Measurements from ENCODE around the gene CACFD1. TPM values are rescaled to one million over a fixed set of nuclear protein-coding genes. Genes with fewer than 3 reads are reported as not detected.
A peak's percentile ranks its signal among the peaks of the same experiment; 100 is the strongest.

The CACFD1 gene
- total and polyA plus RNA-seq, 8 donors: 17.7 to 48.4 (median 26.1) TPM

GRCh38 chr9:133476036-133476931, 16.5 kb downstream of the CACFD1 start:
- peak; percentile 3 for ATAC-seq
- DNase-seq: peak in 1 of 4 donors; percentile 71
- H3K27ac ChIP-seq: peak overlapping the region in 1 of 2 donors; percentile 30
- intact Hi-C loops (cut with DNase I): no loop called here
- H3K9me3 ChIP-seq: no peaks in the 10 kb centered on the region
- peaks cover 0 to 22% of the 10 kb centered on the region in 2 donors for H3K27me3 ChIP-seq
- peak overlapping the region in 1 of 2 donors; percentile 70 for H3K4me3 ChIP-seq
- TF ChIP-seq, protein P1, sequence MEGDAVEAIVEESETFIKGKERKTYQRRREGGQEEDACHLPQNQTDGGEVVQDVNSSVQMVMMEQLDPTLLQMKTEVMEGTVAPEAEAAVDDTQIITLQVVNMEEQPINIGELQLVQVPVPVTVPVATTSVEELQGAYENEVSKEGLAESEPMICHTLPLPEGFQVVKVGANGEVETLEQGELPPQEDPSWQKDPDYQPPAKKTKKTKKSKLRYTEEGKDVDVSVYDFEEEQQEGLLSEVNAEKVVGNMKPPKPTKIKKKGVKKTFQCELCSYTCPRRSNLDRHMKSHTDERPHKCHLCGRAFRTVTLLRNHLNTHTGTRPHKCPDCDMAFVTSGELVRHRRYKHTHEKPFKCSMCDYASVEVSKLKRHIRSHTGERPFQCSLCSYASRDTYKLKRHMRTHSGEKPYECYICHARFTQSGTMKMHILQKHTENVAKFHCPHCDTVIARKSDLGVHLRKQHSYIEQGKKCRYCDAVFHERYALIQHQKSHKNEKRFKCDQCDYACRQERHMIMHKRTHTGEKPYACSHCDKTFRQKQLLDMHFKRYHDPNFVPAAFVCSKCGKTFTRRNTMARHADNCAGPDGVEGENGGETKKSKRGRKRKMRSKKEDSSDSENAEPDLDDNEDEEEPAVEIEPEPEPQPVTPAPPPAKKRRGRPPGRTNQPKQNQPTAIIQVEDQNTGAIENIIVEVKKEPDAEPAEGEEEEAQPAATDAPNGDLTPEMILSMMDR (IDR thresholded peaks at IDR 0.05): no peak
- H3K4me1 ChIP-seq: peaks cover 9 to 76% of the 10 kb centered on the region in 2 donors
- peaks cover 0 to 49% of the 10 kb centered on the region in 2 donors for H3K36me3 ChIP-seq

DNA sequence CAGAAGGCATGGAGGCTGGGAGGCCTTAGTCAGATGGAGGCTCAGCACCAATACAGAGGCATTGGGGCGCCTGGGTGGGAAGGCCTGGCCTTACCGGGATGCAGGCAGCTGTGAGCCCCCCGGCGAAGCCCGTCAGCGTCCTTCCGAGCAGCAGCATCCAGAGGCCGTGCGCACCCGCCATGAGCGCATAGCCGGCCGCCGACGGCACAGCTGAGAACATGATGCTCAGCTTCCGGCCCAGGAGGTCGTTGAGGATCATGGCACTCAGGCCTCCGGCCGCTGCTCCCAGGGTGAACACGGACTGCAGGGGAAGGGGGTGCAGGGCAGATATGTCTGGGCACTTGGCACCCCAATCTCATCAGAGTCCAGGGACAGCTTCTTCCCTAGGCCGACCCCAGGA, 17.2 kb downstream of the CACFD1 start:
- peak overlapping the region in 1 of 2 donors; percentile 30 for H3K27ac ChIP-seq
- H3K4me1 ChIP-seq: peaks cover 9 to 70% of the 10 kb centered on the region in 2 donors
- intact Hi-C loops (cut with DNase I): no loop called here
- TF ChIP-seq, protein P1 (IDR thresholded peaks at IDR 0.05): no peak
- no peaks in the 10 kb centered on the region for H3K9me3 ChIP-seq
- H3K4me3 ChIP-seq: peak overlapping the region in 1 of 2 donors; percentile 70
- H3K36me3 ChIP-seq: peaks cover 0 to 42% of the 10 kb centered on the region in 2 donors
- peaks cover 0 to 22% of the 10 kb centered on the region in 2 donors for H3K27me3 ChIP-seq
- ATAC-seq (no peak), DNase-seq (peak in 1 of 4 donors; percentile 82)

DNA sequence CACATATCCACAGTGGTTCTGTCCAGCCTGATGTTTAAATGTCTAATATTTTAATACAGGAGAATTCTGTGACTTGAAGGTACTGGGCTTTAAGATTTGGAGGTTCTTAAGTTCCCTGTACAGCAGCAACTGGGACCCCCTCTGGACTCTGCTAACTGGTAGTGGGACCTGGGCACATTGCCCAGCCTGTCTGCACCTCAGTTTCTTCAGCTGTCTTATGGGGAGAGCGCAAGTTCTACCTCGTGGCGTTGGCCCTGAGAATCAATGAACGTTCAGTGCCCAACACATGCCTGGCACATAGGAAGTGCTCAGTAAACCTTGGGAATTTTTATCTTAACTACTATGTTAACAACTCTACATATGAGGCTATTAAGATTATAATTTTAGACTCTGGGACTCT, 17.7 kb downstream of the CACFD1 start:
- no peaks in the 10 kb centered on the region for H3K9me3 ChIP-seq
- ATAC-seq (no peak), DNase-seq (no peak)
- H3K36me3 ChIP-seq: peaks cover 0 to 37% of the 10 kb centered on the region in 2 donors
- H3K4me3 ChIP-seq: peak overlapping the region in 1 of 2 donors; percentile 70
- intact Hi-C loops (cut with DNase I): no loop called here
- H3K27ac ChIP-seq: no peak overlapping the region
- TF ChIP-seq, protein P1 (IDR thresholded peaks at IDR 0.05): no peak
- peaks cover 9 to 69% of the 10 kb centered on the region in 2 donors for H3K4me1 ChIP-seq
- peaks cover 0 to 22% of the 10 kb centered on the region in 2 donors for H3K27me3 ChIP-seq

GRCh38 chr9:133477992-133478850, 18.4 kb downstream of the CACFD1 start:
- H3K4me3 ChIP-seq: peak overlapping the region; percentile 61 to 70
- intact Hi-C loops (cut with DNase I): no loop called here
- DNase-seq (peak in 1 of 4 donors; percentile 81), ATAC-seq (peak; percentile 17)
- TF ChIP-seq, protein P1 (IDR thresholded peaks at IDR 0.05): no peak
- H3K9me3 ChIP-seq: no peaks in the 10 kb centered on the region
- H3K36me3 ChIP-seq: peaks cover 0 to 30% of the 10 kb centered on the region in 2 donors
- H3K4me1 ChIP-seq: peaks cover 9 to 64% of the 10 kb centered on the region in 2 donors
- peak overlapping the region; percentile 71 to 78 for H3K27ac ChIP-seq
- H3K27me3 ChIP-seq: peaks cover 0 to 22% of the 10 kb centered on the region in 2 donors
